A172 (cell line): ENCODE results near the gene TSPAN14. TPM values are rescaled to one million over a fixed set of nuclear protein-coding genes. Genes with fewer than 3 reads are reported as not detected.
"Not testable (repeated sequence)": the region's sequence is repeated elsewhere in the genome, so short reads cannot be mapped to it uniquely, and the experiment has no call there.

Experiments used
- DNase-seq: peaks from one replicate; pipeline ENCODE4 v3.0.0-alpha.2; 2015; ENCODE audit warnings: low spot score
- total RNA-seq: library from RNA; depleted of rRNA; stranded (reverse); fragments of >200 nt; shearing (Covaris generic); gene quantifications from 2 replicates; pipeline ENCODE4 v1.2.3, GENCODE V29; 2014; rRNA removed

The TSPAN14 gene, protein sequence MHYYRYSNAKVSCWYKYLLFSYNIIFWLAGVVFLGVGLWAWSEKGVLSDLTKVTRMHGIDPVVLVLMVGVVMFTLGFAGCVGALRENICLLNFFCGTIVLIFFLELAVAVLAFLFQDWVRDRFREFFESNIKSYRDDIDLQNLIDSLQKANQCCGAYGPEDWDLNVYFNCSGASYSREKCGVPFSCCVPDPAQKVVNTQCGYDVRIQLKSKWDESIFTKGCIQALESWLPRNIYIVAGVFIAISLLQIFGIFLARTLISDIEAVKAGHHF
- total RNA-seq: 35.0 and 38.4 TPM in 2 replicates

DNA sequence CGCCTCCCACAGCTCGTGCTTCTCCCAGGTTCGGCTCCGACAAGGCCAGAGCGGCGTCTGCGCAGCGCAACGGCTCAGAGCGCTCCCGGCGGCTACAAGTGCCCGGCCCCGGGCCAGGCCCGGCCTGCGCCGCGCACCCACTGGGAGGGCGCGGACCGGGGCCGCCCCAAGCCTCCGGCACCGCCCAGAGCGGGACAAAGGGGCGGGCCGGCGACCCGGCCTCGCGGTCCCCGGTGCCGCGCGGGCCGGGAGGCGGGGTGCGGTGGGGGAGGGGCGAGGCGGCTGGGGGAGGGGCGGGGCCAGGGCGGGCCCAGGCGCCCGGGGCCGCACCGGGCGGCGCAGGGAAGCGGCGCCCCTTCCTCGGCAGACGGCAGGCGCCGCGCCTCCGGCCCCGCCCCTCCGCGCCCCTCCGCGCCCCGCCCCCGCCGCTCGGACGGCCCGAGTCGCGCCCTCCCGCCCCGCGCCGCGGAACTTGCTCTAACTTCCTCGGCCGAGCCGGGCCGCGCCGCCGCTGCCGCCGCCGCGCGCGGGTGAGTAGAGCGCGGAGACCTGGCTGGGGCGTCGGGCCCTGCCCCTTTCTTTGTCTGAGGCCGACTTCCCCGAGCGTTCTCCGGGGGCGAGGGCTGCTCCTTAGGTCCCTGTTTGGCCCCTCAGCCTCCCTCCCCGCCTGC lies at the start of gene TSPAN14:
Gene TSPAN14, plus strand, starts transcription at position 469 of the 671 bp plus-strand sequence. CDS start 34,924 bp downstream, outside the sequence.
- peak; percentile 40 for DNase-seq

DNA sequence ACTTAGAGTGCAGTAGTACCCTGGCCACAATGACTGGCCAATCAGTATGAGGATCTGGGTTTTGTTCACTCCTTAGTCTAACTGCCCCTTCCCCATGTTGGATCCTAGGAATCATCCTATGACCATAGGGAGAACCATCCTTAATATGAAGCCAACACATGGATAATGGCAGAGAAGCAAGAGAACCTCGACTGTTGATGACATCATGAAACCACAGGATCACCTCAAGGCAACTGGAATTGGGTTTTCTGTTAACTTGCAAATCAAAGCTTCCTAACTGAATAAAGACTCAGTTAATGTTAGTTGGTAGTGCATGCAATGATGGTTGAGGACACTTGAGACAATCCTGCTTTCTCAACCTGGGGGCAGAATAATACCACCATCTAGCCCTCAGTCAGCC lies 49.1 kb upstream of the TSPAN14 start:
- no peak for DNase-seq

DNA sequence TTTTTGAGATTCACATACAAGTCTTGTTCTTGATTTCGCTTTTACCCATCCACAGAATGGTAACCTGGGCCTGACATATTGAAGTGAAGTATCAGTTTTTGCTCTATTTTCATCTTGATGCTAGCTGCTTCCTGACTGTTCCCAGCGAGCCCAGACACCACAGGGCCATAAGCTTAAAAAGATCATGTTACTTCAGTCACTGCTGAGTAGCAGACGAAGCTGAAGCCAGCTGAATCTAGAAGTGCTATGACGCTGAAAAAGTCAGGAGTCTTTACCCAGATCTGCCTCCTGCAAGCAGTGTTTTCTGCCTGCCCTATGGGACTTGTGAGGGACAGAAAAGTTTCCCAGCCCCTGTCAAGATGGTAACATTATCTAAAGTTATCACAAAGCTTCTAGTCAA lies 48.5 kb upstream of the TSPAN14 start:
- DNase-seq: no peak

DNA sequence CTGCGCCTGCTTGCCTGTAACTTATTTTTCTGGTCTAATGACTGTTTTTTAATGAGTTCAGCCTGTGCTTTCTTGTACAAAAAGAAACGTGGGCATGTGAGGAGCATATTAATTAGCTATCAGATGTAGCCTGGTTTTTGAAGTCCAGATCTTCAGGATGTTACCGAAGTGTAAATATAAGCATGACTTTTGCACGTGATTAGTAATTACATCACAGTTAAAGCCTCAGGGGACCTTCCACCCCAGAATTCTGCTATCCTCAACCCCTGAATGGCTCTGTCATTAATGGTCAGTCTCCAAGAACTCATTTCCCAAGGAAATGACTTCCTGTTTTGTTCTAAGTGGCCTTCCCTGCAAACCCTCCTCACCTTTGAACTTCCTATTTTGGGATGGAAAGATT lies 47.9 kb upstream of the TSPAN14 start:
- DNase-seq: no peak

DNA sequence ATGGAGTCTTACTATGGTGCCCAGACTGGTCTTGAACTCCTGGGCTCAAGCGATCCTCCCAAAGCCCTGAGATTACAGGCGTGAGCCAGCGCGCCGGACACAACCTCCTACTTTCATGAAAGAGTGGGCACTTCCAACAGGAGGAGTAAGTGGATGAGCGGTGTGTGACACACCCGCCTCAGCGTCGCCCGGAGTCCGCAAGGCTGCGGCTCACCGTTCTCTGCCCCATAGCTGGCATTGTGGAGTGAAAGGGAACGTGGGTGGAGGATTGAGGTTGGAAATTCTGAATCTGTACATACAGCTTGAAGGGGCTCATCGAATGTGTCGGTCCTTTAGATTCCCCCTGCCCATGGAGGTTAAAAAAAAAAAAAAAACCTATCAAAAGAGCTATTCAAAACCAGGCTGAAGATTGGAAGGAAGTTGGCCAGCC lies 46.3 kb upstream of the TSPAN14 start:
- DNase-seq: peak; percentile 42

DNA sequence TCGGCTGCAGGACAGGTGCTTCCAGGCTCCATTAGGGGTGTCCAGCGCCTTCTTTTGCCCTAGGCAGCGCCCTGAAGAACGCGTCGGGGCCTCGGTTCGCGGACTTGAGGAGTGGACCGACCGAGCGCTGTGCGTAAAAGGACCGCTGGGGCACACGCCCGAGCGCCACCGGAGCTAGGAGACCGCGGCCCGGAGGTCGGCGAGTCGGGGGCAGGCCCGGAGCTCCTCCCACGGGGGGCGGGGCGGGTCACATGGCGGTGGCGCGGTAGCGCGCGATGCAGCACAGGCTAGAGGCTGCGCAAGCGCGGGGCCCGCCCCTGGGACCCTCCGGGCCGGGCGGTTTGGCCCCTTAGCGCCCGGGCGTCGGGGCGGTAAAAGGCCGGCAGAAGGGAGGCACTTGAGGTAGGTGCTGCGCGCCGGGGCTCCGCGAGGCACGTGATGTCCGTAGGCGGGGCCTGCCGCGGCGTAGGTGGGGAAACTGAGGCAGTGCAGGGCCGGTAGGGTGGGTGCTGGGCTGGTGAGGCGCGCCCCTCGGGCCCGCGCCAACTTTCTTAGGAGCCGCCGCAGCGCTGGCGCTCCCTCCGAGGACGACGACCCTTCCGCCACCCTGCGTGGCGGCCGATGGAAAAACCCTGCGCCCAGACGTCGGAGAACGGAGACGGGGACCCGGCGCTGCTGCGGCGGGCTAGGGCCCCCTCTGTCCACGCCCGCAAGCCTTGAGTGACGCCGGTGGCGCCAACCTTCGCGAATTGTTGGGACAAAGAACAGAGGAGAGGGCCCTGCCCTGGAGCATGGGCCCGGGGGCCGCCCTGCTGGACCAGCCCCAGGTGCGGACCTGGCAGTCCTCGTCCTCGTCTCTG lies 45.6 kb upstream of the TSPAN14 start, which contains the start of gene PRXL2A:
Gene PRXL2A, plus strand, starts transcription at position 310 of the 860 bp plus-strand sequence. CDS start 11,917 bp downstream, outside the sequence.
- DNase-seq: peak; percentile 27

DNA sequence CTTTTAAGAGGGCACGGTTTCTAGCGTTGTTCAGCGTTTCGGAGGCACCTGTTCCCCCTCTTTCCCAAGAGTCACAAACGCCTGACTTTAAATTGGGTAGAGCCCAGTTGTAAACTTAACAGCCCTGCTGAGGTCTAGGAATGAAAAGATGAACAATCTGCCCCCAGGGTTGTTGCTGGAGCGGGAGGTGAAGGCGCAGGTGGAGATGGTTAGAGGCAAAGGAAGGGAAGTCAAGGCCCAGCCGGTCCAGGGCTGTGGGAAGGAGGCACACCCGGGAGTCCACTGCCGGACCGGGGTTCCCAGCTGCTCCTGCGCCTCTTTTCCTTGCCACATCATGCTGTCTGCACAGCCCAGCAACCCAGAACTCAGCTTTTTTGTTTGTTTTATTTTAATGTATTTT lies 45.0 kb upstream of the TSPAN14 start:
- DNase-seq: no peak

DNA sequence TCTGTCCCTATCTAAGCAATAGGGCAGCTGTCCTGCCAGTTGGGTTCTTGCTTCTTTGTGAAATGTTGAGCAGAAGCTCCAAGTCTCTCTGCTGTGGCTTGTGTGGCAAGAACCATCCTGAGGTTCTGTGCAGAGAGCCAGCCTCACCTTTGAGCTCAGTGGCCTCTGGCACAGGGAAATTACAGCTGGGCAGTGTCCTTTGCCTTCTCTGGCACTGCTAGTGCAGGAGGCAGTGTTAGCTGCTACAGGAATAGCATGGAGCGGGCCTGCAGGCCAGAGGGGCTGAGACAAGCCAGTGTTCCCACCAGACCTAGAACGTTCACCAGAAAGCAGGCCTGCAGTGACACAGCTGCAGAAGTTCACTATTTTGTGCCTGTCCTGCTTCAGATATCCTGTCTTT lies 44.0 kb upstream of the TSPAN14 start:
- DNase-seq: no peak

DNA sequence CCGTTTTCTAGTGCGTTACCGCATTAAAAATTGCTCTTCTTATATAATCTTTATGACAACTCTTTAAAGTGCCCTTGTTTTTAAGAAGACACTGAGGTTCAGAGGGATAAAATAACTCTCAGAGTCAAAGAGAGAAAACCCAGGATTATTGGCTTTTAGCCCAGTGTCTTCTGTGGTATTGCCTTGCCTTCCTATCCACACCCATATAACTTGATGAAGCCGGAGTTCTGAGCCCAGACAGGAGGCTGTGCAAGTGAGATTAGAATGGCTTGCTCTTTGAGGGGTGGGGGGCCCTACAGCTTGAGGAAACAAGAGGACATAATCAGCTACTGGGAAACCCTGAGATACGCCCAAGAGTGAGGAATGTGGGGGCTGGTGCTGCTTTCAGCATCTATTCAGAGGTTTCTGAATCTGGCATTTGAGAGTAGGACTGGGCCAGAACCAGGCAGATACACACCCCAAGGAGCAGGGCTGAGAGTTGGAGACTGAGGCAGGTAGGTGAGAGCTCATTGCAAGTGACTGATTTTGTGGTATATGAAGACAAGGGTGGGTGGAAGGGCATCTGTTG lies 43.4 kb upstream of the TSPAN14 start:
- no peak for DNase-seq

DNA sequence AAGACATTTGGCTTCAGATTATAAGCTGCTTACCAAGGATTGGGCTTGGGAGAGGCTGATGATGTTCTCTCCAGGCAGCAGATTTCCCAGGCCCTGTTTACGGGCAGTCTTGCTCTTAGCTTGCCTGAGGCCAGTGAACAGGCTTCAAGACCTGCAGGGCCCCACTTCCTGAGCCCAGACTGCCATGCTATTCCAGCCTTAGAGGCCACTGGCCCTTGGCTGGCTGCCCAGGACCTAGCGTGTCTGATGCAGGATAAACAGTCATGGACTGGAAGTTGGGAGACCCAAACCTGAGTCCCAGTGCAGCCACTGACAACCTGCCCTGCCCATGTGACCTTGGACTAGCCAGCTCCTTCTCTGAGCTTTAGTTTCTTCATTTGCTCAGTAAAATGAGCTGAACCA lies 42.8 kb upstream of the TSPAN14 start:
- no peak for DNase-seq

DNA sequence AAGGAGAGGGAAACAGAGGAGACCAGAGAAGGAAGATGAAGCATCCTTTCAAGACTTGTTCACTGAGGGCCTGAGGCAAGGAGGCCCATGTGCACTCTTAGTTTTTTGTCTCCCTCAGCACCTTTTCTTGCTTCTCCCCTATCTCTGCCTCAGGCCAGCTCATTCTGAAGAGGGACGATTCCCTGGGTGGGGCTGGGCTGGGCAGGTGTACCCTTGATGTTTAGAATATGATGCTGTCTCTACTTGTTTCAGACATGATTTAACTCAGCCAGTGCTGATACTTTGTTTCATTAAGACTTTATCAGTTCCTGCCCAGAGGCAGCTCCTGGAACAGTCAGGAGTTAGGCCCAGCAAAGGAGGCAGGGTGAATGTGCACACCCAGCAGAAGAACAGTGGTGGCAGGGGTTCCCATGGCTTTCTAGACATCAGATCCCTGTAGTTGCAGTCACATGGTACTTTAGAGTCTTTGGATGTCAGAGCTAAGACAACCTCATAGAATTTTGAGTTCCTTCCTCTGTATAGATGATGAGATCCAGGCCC lies 42.4 kb upstream of the TSPAN14 start:
- no peak for DNase-seq

DNA sequence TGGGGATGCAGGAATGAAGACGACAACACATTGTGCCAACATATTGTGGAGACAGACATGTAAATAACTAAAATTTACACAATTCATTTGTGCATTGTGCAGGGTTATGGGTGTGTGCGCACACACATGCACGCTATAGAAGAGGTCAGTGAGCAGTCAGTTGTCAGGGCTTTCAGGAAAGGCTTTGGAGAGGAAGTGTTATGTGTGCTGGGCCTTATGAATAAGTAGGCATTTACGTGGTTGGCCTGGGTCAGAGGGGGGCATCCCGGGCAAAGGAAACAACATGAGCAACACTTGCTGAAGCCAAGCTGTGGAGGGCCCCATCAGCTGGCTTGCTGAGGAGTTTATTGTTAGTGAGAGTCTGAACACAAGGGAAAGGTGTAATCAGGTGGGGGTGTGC lies 41.6 kb upstream of the TSPAN14 start:
- DNase-seq: no peak

DNA sequence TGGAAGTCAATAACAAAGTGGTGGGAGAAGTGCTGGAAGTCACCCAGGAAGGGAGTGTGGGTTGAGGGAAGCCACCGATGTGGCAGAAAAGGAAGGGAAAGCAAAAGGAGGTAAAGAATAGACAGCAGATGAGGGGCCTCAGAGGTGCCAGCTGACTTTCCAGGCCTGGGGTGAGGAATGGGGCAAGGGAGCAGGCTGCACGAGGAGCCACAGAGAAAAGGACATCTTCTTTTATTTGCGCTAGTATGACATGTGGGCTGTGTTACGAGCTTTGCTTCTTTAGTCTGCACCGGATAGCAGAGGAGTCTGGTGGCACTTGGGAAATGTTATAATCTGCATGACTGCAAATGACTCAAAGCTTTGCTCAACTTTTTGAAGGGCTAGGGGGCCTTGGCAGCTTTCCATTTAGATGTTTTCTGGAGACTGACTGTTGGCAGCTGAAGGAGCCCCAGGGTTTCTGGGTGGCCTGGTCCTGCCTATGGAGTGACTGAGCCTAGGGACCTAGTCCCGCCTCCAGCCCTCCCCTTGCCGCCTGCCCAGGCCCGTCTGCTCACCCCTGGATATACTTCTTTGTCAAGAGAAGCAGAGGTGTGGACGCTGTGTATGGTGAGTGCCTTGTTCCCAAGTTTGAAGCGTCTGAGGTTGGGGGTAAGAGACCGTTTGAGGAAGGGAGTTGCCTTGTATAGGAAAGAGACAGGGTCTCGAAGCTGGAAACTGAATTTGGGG lies 40.7 kb upstream of the TSPAN14 start:
- DNase-seq: no peak

DNA sequence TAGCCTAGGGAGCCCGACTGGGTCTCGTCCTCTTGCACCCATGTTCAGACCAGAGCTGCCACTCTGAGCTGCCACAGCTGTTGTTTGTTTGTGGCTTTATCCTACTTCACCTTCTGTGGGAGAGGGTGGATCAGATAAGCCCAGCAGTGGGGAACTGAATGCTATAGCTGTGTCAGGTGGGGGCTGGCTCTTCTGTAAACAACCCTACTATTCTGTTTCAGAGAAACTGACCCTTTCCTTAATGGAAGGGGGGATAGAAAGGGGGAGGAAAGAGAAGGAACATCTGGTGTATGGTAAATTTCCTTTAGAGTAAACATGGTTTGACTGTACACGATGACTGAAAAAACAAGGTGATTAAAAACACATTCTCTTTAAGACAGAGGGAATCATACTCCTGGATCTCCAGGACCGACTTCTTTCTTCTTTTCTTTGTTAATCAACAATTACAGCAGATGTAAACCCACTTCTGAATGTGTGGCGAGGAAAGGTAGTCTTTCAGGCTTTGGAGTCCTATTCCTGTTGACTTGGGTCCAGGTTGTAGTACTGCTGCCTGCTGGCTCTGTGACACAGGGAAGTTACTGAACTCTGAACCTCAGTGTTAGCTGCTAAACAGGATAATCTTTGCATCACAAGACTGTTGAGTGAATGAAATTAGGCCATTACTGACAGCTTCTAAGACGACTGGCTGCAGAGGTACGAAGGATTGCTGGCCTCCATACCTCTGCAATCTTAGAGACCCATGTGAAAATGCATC lies 39.8 kb upstream of the TSPAN14 start:
- DNase-seq: no peak

DNA sequence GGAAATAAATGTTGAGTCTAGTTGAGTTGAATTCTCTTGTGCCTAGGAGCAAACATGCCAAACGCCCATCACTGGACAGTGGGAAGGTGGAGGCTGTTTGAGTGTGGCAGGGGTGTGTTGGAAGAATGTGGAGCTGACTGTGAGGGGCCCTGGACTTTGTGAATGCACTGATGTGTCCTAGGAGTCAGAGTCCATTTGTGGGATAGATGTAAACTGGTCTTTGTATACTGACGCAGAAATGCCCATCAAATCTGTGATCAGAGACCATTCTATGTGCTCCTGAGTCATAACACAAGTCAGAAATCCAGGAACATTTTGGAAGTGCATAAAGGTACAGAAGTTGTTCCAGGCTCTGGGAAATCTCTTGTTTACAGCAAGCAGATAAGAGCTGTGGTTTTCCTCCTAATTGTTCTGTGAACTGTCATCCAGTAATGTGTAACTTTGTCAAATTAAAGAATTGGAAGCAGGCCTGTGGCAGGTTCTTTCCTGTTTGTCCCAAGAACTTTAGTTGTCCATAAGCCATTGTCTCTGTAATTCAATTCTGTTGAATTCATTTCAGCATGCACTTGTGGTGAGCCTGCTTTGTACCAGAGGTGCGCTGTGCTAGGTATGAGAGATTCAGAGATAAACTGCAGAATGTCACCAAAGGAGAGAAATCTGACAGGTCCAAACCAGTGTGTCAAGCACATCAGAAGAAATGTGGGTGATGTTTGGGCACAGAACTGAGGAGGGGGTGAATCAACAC lies 38.2 kb upstream of the TSPAN14 start:
- no peak for DNase-seq

DNA sequence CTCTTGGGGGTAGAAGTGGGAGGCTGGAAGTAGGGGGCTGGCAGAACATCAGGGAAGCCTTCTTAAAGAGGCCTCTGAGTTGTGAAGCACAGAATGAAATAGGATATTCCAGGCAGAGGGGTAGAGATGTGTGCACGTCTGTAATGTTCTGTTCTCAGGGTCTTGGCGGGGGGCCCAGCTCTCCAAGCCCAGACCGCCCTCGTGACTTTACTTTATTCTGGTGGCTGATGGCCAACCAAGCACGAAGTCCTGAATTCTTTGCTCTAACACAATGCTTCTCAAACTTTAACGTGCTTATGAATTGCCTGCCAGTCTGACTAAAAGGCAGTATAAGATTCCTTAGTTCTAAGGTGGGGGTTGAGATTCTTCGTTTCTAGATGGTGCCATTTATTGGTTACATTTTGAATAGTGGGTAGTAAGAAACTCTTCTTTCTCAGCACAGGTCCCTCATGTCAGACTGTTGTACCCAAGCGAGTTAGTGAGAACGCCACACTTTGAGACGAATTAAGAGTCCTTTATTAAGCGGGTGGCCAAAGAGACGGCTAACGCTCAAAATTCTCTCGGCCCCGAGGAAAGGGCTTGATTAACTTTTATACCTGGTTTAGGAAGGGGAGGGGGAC lies 37.5 kb upstream of the TSPAN14 start:
- DNase-seq: no peak

DNA sequence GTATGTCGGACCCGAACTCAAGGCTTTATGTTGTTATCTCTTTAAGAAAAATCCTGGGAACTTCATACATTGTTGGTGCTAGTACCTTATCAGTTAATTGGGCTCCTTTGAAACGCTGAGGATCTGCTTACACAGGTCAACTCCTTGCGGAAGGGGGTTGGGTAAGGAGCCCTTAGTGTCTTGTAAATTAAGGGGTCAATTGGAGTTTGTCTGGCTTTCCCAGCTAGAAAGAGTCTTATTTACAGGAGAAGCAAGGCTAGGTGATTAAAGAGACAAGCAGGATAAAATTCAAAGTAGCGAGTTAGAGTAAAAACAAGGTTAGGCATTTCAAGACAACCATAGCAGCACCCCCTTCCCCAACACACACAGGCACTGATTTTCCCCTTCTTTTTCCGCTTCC lies 36.9 kb upstream of the TSPAN14 start:
- not testable (repeated sequence) for DNase-seq

DNA sequence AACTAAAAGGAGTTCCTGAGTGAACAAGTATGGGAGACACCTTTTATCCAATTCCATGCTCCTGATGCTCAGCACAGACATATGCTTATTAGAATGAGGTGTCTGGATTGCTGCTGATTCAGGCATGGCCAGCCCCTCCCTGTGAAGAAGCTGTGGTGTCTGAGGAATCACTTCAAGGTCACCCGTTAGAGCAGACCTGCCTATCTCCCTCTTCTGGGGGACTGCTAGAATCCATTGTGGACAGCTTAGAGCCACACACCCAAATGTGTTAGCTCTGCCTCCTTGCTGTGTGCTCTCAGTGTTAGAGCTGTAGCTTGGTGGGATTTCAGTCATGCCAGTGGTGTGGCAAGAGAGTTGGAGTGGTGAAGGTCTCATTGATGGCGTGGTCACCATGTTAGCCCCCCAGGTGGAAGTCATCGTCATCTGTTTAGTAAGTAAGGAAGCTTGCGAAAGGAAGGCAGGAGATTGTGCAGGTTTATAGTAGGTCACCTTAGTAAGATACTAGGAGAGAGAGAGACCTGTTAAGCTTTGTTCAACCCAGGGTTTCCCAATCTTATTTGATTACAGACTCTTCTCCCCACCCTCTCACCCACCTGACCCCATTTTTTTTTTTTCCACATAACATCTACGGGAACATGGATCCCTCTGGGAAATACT lies 32.9 kb upstream of the TSPAN14 start:
- DNase-seq: no peak
